Gastroesophageal sphincter (tissue), 3 donors: ENCODE measurements around the gene ARSK.

Experiments
- POLR2A ChIP-seq, 2 donors: fragments of 450-650 bp; IDR thresholded peaks; one replicate each; pipeline ENCODE4 v1.6.1; 2017; ENCODE audit warnings: antibody characterized with exemption in 2 of 2, mild to moderate bottlenecking in 2 of 2, moderate library complexity in 1 of 2
- TF ChIP-seq, protein P1 (sequence below), 4 experiments: fragments of 200-600 bp in 2 of 4; fragments of 450-650 bp in 2 of 4; sonication (generic) in 1 of 4; IDR thresholded peaks; one replicate each; pipeline ENCODE4 v1.5.1; 2017 to 2019; ENCODE audit warnings: antibody characterized with exemption in 4 of 4, mild to moderate bottlenecking in 2 of 4, moderate library complexity in 2 of 4

DNA sequence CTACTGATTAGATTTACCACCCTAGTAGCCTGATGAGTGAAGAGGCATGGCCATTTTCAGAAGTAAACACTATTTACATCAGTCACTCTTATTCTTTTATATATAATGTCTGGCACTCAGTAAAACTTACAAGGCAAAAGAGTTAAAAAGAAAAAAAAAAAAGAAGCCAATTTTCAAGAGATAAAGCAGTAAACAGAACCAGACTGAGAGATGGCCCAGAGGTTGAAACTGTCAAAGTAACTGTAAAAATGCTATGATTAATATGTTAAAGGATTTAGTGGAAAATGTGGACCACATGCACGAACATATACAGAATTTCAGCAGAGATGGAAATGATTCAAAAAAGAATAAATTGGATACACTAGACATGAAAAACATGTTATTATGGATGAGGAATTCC lies 58.6 kb downstream of the ARSK start:
- TF ChIP-seq, protein P1, sequence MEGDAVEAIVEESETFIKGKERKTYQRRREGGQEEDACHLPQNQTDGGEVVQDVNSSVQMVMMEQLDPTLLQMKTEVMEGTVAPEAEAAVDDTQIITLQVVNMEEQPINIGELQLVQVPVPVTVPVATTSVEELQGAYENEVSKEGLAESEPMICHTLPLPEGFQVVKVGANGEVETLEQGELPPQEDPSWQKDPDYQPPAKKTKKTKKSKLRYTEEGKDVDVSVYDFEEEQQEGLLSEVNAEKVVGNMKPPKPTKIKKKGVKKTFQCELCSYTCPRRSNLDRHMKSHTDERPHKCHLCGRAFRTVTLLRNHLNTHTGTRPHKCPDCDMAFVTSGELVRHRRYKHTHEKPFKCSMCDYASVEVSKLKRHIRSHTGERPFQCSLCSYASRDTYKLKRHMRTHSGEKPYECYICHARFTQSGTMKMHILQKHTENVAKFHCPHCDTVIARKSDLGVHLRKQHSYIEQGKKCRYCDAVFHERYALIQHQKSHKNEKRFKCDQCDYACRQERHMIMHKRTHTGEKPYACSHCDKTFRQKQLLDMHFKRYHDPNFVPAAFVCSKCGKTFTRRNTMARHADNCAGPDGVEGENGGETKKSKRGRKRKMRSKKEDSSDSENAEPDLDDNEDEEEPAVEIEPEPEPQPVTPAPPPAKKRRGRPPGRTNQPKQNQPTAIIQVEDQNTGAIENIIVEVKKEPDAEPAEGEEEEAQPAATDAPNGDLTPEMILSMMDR (IDR thresholded peaks at IDR 0.05): no peak
- no peak for TF ChIP-seq POLR2A (IDR thresholded peaks at IDR 0.05)
